ENCODE data around the gene ELMO3.

The ELMO3 gene, protein sequence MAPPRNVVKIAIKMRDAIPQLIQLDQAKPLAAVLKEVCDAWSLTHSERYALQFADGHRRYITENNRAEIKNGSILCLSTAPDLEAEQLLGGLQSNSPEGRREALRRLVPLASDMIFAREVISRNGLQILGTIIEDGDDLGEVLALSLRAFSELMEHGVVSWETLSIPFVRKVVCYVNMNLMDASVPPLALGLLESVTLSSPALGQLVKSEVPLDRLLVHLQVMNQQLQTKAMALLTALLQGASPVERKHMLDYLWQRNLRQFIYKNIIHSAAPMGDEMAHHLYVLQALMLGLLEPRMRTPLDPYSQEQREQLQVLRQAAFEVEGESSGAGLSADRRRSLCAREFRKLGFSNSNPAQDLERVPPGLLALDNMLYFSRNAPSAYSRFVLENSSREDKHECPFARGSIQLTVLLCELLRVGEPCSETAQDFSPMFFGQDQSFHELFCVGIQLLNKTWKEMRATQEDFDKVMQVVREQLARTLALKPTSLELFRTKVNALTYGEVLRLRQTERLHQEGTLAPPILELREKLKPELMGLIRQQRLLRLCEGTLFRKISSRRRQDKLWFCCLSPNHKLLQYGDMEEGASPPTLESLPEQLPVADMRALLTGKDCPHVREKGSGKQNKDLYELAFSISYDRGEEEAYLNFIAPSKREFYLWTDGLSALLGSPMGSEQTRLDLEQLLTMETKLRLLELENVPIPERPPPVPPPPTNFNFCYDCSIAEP

GRCh38 chr16:67199011-67199807, at the start of gene ELMO3:
TSS of gene ELMO3 (plus strand) at chr16:67199131. CDS start at chr16:67199327, 196 bp downstream.
- DNase-seq = peak; percentile 44

GRCh38 chr16:67149276-67150046, 49.5 kb upstream of the ELMO3 start:
- DNase-seq = no peak

GRCh38 chr16:67150047-67150832, 48.7 kb upstream of the ELMO3 start:
- DNase-seq = no peak

DNA sequence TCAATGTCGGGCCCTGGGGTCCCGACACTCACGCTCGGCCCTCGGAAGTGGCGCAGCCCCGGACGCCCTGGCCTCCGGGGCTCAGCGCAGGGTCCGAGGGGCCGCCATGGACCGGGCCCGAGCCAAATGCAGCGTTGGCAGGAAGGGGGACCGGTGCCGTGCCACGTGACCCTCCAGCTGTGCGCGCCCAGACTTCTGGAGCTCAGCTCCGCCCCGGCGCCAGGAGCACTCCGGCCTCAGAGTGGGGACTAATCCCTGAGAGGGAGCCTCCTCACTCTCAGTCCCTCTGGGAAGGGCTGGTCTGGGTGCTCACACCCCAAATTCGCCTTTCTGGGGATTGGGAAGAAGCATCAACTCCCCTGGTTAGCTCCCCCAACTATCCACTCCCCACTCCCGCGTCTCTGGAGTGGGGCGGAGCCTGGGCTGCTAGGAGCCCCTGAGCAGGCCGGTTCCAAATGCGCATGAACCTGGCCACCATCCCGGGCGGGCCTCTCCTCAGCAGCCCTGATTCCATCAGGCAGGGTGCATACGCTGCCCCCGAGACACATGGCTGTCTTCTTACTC, 48.0 kb upstream of the ELMO3 start, which contains the start of gene B3GNT9:
B3GNT9 (minus strand) TSS at position 166 of the 564 bp plus-strand sequence. CDS start 513 bp downstream, outside the sequence.
- peak; percentile 78 for DNase-seq

DNA sequence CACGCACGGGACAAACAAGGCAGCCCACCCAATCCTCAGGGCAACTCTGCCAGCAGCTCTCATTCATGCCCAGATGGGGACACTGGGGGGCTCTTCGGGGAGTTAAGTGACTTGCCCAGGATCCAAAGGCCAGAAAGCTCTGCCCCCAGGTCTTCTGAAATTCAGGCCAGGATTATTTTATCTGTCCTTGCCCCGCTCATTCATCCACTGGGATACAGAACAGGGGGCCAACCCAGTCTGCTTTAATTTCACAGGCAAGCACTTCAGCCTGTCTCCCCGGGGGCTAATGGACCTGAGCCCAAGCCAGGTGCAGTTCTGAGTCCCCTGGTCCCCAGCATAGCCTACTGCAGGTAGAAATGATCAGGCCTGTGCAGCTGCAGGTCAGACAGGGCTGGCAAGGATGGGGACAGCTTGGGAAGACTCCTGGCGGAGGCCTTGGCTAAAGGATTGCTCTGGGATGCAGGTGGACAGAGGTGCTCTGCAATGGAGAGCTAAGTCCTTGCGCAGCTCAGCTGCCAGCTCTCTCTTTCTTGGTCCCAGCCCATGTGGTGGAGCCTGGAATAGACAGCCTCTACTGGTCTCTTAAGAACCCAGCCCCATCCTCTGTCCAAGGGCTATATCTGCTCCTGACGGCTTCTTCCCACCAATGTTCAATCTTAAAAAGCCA, 47.4 kb upstream of the ELMO3 start:
- DNase-seq = no peak

DNA sequence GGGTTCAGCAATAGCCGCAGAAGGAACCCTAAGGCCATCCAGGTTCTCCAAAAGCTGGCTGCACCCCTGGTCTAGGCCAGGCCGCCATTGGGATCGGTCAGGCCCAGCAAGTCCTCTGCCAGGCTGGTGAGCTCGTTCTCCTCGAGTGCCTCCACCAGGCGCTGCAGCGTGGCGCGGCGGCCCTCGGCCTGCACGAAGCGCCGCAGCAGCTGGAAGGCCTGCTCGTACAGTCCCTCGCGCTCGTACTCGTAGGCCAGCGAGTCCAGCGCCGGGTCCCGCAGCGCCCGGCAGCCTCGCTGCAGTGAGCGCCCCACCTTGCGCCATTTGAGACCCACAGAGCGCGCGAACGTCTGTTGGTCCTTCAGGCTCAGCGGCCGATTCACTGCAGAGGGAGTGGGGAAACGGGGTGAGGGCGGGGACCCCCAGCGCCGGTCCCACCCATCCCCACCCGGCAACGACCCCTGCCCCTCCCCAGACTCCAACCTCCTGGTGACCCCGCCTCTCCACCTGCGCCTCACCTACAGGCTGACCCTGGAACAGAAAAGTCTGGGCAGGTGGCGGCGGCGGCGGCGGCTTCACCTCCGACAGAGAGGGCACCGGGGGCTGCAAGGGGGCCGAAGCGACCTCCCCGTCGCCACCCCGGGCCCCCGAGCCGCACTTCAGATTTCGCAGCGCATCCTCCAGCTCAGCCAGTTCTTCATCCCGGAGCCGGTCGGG, 44.2 kb upstream of the ELMO3 start:
- DNase-seq = no peak

DNA sequence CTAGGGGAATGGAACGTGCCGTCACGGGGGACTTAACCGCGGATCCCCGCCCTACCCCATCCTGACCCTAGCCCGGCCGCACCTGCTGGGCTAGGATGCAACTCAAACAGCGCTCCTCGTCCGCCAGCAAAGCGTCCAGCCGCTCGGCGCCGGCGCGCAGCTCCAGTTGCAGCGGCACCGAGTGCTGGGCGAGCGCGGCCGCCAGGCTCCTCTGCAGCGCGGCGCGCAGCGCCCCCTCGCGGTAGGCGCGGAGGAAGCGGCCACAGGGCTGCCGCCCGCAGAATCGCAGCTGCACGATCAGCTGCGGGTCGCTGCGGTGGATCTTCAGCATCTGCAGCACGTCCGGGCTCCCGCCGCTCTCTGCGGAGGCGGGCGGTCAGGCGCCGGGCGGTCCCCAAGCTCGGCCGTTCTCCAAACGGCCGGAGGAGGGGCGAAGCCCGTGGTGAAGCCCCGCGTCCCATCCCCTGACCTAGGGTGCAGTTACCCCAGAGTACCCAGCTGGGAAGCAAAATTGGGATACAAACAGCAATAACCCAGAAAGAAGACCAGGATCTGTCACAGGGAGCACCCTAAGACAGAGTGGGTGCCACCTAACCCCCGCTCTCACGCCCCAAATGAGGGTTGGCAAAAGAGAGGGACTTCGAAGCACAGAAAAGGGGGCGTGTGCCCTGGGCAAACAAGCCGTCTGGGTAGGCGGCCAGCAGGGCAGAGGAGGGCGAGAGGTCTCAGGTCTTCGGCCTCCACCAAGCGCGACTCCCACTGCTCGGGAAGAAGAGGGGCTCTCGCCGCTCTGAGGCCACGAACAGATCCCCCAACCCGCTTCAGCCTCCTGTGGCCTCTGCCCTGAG, 43.4 kb upstream of the ELMO3 start:
- DNase-seq = peak; percentile 51

GRCh38 chr16:67156143-67156844, 42.6 kb upstream of the ELMO3 start:
- DNase-seq = no peak

GRCh38 chr16:67157106-67157748, 41.7 kb upstream of the ELMO3 start:
- no peak for DNase-seq

DNA sequence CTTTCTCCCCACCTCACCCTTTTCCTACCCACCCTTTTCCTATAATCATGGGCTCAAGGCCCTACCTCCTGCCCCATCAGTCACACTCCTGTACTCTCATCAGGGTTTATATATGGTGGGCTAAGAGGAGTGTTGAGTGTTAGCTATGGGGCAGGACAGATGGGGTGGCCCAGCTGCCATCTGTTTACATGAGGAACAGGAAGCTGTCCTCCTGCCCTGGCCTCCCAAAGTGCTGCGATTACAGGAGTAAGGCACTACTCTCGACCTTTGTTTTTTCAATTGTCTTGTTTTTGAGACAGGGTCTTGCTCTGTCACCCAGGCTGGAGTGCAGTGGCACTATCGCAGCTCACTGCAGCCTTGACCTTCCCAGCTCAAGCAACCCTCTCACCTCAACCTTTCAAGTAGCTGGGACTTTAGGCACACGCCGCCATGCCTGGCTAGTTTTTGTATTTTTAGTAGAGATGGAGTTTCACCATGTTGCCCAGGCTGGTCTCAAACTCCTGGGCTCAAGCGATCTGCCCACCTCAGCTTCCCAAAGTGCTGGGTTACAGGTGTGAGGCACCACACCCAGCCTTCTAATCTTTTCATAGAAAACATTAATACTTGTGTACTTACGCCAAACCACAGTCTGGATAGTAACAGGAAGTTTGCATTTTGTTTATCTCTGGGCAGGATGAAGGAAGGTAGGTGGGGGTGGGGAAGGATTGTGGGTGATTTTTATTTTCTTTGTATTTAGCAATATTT, 40.9 kb upstream of the ELMO3 start:
- no peak for DNase-seq

GRCh38 chr16:67158637-67159600, 40.0 kb upstream of the ELMO3 start:
- no peak for DNase-seq

- no peak for DNase-seq
These were observed 37.3 kb upstream of the ELMO3 start for GRCh38 chr16:67161595-67162058.

GRCh38 chr16:67162506-67163163, 36.3 kb upstream of the ELMO3 start:
- no peak for DNase-seq

GRCh38 chr16:67163164-67163998, 35.5 kb upstream of the ELMO3 start:
- no peak for DNase-seq
